GM21737 (cell line): Measurements from ENCODE around the gene NVL.
A peak's percentile ranks its signal among the peaks of the same experiment; 100 is the strongest.
"Not testable (repeated sequence)": the region's sequence is repeated elsewhere in the genome, so short reads cannot be mapped to it uniquely, and the experiment has no call there.

Experiments used
- ATAC-seq: cut with Tn5 transposase; IDR thresholded peaks from one replicate; pipeline ENCODE4 v1.9.1; 2021; ENCODE audit warnings: mild to moderate bottlenecking, moderate library complexity; ENCODE audit not compliant: unreplicated experiment

NVL gene

DNA sequence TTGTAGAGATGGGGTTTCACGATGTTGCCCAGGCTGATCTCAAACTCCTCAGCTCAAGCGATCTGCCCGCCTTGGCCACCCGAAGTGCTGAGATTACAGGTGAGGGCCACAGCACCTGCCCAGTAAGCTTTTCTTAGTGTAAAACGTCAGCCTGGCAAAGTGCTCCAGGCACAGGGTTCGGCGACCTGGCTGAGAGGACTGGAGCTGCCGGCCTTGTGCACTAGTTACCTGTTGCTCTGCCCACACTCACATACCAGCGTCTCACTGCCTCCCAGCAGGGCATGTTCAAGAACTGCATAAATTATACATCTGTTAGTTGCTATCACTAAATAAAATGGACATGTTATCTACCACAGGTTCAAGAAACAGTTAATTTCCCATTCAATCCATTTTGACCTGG lies 91.8 kb downstream of the NVL start:
- ATAC-seq, result no peak

DNA sequence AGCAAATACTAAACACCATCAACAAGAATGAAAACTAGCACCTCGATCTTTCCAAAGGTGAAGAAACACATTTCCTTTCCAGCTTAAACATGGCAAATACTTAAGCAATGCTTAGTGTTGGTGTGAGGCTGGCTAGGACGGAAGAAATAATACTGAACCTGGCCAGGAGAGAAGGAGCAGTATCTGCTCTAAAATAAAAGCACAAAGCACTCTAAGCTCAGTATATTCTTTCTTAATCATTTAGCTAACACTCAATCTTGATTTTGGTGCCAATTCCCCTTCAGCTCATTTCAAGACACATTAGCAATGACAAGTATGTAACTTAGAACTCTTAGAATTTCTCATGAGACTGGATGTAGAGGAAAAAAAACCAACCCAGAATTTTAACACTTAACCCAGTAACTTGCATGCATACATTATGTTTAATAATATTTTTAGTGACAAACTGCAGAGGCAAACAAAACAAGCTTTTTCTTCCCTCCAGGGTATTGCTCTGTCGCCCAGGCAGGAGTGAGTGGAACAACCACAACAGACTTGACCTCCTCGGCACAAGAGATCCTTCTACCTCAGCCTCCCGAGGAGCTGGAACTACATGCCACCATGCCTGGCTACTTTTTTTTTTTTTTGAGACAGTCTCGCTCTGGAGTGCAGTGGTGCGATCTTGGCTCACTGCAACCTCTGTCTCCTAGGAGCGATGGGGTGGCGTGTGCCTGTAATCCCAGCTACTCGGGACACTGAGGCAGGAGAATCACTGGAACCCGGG lies 92.7 kb downstream of the NVL start:
- ATAC-seq, result no peak

DNA sequence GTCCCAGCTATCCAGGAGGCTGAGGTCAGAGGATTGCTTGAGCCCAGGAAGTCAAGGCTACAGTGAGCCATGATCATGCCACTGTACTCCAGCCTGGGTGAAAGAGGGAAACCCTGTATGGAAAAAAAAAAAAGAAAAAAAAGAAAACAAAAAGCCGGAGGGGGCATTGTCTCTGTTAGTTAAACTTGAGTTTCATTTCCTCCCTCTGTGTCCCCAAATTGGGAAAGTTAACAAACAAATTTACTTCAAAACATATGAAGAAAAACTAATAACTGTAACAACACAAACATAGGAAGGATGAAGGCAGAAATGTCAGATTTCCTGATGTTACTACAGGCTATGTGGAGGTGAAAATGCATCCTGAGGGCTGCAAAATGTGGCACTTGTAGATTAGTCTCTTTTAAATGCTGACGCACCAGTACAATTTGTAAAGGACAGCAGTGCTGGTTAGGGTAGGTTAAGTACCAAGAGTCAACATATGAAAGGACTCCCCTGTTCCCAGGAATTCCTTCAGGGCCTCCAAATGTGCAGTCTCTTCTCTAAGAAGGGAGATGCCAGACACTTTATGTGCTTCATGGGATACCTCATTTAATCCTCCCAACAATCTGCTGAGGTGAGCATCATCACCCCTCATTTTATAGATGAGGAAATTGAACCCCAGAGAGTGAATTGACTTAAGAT lies 94.0 kb downstream of the NVL start:
- ATAC-seq, result no peak

DNA sequence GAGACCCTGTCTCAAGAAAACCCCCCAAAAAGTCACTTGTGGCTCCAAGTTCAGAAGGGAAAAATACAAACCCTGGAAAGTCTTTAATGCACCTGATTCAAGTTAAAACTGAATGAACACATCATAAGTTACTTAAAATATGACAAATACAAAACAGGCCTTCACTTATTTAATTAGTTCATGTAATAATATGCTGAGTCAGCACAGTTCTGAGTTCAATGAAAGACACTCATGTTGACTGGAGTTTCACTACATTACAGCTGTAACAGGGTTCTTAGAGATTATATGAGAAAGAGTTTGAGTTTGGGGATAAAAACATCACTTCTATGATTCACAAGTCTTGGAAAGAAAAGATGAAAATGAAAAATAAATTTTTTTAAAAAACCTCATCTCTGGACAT lies 96.0 kb downstream of the NVL start:
- ATAC-seq, result no peak

DNA sequence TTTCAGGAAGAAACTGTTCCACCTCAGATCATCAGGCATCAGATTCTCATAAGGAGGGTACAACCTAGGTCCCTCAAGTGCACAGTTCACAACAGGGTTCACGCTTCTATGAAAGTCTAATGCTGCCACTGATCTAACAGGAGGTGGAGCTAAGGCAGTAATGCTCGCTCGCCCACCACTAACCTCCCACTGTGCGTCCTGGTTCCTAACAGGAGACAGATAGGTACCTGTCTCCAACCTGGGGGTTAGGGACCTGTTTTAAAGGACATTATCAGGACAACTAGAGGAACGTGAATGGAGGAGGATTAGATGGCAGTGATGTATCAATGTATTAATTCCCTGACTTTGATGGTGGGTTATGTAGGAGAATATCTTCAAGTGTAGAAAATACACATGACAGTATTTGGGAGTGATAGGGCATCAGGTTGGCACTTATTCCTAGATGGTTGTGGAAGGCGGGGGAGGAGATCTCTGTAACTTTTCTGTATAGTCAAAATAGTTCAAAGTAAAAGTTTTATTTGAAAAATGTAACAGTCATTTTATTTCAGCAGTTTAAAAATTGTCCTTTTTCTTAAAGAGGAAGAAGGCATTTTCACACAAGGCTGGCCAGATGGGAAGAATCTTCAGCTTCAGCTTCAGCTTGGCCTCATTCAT lies 103.0 kb downstream of the NVL start:
- ATAC-seq, result no peak

DNA sequence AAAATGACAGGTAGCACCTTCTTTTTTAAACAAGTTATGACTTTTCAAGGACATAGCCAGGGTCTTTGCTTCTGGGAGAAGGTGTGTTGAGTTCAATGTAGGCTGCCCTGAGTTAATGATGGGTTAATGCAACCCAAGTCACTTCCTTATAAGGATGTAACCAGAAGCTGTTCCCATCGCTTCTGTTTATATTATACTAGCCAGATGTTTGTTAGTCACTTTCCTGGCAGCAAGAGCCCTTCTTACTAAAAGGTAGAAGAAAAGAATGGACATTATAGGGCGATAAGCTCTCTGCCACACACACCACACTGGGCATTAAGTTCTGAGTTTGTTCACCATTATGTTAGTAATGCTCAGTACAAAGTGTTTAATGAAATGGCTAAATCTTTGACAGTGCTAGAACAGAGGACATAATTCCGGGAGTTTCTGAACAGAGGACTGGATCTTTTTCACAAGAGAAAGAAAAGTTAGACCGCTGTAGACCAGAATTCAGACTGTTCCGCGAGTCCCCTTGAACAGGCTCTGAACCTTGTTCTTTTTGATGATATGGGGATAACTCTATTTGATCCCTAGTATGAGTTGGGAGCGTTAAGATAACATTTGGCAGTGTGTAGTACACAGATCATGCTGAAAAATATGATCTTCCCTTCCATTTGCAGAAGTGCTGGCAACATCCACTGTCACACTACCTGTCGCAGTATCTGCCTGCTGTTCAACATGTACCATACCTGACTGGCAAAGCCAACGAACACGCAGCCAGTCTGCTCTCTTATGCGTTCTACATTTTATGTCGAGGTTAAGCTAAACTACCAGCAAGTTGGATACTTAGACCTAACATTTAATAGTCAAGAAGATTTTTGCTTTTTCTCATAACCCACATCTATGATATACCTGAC lies 105.9 kb downstream of the NVL start:
- no peak for ATAC-seq

DNA sequence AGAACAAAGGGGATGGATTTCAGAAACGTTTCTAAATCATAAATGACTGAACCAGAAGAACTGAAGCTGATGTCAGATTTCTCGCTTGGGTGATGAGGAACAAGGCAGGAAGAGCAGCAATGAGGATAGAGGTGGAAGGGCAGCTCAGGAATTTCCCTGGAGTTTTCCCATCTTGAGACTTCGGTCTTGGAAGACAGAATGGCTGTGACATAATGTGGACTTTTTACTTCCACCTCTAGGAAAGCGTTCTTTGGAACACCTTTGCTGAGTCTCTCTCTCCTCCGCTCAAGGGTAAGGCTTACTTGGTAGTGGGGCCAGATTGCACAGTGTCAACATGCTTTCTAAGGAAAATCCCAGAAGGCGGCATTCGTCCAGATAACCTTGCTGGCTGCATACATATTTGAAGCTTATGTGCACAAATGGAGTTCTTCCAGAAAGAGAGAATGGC lies 110.3 kb downstream of the NVL start:
- no peak for ATAC-seq

DNA sequence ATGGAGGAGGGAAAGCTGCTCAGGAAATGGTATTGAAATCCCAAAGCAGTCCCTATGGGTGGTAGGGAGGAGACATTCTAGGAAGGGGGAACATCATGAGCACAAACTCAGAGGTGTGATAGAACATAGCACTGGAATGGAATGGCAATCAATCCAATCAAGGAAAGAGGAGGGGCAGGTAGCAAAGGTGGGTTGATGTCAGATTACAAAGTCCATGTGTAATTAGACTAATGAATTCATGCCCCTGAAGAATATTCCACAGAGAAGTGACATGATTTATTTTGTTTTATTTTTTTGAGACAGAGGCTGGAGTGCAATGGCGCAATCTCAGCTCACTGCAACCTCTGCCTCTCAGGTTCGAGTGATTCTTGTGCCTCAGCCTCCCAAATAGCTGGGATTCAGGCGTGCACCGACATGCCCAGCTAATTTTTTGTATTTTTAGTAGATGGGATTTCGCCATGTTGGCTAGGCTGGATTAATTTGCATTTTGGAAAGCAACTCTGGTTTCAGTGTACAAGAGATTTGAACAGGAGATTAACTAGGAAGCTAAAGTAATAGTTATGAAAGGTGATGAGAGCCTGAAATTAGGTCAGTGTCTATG lies 110.9 kb downstream of the NVL start:
- ATAC-seq, result no peak

DNA sequence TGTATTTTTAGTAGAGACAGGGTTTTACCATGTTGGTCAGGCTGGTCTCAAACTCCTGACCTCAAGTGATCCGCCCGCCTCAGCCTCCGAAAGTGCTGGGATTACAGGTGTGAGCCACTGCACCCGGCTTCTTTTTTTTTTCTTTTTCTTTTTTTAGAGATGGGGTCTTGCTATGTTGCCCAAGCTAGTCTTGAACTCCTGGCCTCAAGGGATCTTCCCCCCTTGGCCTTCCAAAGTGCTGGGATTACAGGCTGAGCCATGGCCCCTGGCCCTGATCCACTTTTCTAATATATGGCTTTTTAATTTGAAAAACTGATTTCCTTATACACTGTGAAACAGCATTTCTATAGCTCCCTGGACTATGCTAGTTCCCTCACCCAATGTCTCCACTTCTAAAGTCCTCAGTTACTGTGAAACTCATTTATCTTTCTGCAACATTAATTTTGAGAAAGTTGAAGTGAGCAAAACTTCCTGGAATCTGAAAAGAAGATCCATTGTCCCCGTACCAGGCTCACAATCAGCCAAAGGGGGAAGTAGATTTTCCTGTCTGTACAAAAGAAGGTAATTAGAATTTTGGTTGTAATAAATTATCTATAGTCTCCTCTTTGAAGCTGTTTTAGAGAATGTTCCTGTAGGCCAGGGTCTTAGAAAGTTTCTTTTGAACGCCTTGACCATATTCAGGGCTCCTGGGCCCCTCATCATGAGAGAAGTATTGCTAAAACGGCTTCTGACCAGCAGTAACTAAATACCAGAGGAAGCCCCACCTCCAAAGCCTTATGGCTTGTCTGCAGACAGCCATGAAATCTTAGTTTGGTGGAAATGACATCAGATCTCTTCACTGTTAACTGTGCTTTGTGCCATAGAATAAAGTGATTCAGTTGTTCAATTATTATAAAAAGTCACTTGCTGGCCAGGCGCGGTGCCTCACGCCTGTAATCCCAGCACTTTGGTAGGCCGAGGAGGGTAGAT lies 112.0 kb downstream of the NVL start:
- no peak for ATAC-seq

DNA sequence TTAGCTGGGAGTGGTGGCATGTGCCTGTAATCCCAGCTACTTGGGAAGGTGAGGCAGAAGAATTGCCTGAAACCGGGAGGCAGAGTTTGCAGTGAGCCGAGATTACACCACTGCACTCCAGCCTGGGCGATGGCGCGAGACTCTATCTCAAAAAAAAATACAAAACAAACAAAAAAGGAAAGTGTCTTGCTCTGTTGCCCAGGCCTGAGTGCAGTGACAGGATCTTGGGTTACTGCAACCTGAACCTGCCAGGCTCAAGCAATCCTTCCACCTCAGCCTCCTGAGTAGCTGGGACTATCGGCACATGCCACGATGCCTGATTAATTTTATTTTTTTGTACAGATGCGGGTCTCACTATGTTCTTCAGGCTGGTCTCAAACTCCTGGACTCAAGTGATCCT lies 113.6 kb downstream of the NVL start:
- ATAC-seq, result no peak

DNA sequence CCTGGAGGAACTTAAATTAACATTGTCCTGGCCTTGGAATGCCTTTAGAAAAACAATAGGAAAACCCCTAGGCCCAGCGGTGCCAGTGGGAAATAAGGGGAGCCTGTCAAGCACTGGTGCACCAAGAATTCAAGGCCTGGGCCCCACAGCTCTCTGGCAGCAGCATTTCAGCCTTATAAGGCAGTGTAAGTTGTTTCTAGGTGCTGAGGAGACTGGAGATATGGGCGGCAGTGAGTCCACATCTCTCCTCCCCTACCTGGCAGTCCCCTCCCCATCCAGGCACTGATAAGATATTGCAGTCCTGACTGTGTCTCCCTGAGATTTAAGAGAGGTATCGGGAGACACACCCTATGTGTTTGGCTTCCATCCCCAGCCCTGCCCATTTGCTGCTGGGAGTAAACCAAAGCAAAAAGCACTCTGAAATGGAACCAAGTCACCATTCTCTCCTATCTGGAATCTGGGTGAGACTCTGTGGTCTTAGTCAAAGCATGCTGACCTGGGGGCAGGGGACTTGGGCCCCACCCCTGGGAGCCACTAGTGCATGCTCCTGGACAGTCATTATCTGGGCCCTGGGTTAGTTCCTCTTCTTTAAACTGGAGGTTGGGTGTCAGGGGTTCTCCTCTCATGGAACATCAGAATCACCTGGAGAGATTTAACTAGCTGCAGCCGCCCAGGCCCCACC lies 116.4 kb downstream of the NVL start:
- no peak for ATAC-seq

DNA sequence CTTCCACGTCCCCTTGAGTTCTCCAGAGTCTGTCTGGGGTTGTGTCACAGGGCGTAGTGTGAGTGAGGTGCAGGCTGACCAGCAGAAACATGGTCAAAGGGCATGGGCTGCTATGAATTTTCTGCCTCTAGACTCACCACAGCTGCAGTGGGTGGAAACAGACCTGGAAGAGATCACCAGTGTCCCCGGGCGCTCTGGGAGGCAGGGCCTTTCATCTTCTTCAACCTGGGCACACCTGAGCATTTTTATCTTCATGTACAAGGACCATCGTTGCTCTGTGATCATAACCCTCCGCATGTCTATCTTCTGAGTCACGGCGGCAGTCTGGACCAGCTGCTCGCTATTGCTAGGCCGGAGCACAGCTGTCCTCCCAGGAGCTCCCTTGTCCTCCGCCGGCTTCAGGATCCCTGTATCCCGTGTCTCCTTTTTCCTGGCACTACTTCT lies 117.3 kb downstream of the NVL start:
- ATAC-seq, result no peak

DNA sequence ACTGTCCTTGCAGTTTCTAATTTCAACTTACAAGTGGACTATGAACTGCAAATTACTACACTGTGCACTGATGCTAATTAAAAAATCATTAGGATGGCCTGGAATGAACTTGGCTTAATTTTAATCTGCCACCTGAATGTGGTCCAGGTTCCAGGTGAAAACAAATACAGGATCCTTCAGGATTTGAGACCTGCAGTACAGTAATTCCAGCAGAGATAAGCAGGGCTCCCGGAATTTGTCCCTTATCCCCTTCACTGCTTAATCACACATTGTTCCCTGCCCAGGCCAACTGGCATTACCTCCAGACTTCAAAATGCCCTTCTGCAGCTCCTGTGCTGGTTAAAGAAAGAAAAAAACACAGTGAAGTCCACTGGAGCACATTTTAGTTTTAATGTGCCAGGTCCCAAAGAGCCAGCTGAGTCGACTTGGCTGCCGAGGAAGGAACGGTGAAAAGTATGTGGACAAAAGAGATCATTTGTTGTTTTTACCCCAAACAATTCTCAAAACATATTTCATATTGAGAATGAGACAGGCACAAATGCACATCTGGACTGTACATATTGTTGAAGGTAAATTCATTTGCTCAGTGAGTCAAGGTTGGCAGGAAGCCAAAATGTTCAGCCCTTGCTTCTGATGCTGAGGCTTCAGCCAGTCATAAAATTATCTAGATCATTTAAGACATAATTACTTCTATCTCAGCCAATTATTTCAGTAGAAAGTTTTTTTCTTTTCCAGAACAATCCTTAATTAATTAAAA lies 118.6 kb downstream of the NVL start:
- no peak for ATAC-seq

DNA sequence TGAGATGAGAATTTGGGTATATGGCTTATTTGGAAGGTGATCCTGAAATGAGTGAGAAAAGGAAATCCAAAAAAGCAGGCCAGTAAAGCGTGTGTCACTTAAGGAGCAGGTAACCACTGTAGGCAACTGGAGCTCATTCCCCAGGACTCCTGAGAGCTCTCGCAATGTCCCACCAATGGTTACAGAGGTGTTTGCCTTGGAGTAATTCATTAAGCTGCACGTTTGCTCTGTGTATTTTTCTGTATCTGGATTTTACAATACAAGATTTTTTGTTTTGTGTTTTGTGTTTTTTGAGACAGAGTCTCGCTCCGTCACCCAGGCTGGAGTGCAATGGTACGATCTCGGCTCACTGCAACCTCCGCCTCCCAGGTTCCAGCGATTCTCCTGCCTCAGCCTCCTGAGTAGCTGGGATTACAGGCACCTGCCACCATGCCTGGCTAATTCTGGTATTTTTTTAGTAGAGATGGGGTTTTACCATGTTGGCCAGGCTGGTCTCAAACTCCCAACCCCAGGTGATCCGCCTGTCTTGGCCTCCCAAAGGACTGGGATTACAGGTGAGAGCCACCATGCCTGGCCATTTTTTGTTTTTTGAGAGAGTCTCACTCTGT lies 123.9 kb downstream of the NVL start:
- ATAC-seq, result not testable (repeated sequence)

DNA sequence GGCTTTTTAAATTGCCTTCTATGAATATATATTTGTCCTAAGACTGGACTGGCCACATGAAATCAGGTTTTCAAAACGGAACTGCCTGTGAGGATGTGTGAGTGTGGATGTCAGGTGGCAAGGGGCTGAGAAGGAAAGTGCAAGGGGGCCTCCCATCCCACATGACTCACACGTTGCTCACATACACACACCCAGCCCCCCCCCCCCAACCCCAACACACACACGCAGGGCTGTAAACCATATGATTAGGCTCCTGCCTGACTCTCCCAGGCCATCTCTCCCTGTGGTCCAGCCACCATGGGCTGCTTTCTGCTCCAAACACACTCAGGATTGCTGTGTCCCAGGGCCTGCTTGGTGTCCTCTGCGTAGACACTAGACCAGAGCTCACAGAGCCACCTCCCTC lies 124.5 kb downstream of the NVL start:
- ATAC-seq, result no peak

DNA sequence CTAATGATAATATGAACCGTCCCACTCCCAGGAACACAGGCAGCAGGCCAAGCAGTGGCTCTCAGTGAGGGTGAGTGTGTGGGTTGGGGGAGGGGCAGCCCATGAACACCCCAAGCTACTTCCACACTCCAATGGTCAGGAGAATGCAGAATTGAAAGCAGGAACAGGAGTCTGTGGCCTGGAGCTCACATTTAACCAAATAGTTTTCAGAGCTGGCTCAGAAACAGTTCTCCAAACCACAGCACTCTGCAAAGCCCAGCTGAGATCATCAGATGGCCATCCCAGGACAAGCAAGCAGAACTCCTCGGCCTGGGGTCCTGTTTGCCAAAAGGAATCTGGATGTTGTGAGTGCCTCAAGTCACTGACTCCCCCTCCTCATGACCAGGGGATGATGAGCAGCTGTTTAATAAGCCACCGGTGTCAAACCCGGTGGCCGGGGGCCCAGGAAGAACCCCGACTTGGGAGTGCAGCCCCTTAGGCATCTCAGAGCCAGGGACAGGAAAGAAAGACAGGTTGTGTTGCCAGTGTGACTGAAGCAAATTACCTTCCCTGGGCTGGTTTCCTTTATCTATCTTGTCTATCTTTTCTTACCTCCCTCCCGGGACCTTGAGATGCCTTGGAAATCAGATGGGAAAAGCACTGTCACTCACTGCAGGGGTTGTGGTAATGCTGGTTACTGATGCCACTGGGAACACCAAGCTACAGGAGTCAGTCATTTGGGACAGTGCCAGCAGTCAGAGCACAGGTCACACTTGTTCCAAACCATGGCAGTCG lies 126.5 kb downstream of the NVL start:
- peak; percentile 67 for ATAC-seq

DNA sequence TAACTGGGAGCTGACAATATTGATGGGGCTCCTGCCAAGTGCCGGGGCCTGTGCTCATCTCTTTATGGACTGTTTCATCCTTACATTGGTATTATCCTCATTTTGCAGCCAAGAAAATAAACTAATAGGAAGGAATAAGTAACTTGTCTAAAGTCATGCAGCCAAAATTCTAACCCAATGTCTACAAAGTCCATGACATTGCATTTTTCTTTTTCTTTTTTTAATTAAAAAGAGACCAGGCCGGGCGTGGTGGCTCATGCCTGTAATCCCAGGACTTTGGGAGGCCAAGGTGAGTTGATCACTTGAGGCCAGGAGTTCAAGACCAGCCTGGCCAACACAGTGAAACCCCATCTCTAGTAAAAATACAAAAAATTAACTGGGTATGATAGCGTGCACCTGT lies 128.1 kb downstream of the NVL start:
- ATAC-seq, result no peak
